Measurements from ENCODE around the gene BCAS4. TPM values are rescaled to one million over a fixed set of nuclear protein-coding genes. Genes with fewer than 3 reads are reported as not detected.

The BCAS4 gene
- total RNA-seq, 1 experiment from 2014 or later = 34.8 TPM

- Histone ChIP-seq H3K27ac (ENCODE audit: low read length) (peak overlapping the region; percentile 99), H3K4me3 (ENCODE audit: low read depth in 2 of 2, low read length in 2 of 2) (no peak overlapping the region), H3K9me3 (ENCODE audit: control insufficient read depth, insufficient read depth, low read depth, low read length) (no peaks in the 10 kb centered on the region), H3K36me3 (ENCODE audit: control insufficient read depth, insufficient read depth, low read length) (no peaks in the 10 kb centered on the region), H3K27me3 (ENCODE audit: control insufficient read depth, insufficient read depth, low read length) (no peaks in the 10 kb centered on the region), H3K4me1 (ENCODE audit: control insufficient read depth, insufficient read depth, low read length) (peaks cover 72% of the 10 kb centered on the region)
- in situ Hi-C loops (cut with HindIII; ENCODE audit: low pct_unique_long_range_greater_than_20kb, low sequenced_read_pairs) (no loop called here), intact Hi-C loops (cut with micrococcal nuclease; ENCODE audit: unreplicated experiment) (no loop called here)
- DNase-seq (ENCODE audit: low read depth, low spot score) = no peak
- ChIA-PET CTCF (no interaction called here), POLR2A (no interaction called here)
- TF ChIP-seq, protein P1, sequence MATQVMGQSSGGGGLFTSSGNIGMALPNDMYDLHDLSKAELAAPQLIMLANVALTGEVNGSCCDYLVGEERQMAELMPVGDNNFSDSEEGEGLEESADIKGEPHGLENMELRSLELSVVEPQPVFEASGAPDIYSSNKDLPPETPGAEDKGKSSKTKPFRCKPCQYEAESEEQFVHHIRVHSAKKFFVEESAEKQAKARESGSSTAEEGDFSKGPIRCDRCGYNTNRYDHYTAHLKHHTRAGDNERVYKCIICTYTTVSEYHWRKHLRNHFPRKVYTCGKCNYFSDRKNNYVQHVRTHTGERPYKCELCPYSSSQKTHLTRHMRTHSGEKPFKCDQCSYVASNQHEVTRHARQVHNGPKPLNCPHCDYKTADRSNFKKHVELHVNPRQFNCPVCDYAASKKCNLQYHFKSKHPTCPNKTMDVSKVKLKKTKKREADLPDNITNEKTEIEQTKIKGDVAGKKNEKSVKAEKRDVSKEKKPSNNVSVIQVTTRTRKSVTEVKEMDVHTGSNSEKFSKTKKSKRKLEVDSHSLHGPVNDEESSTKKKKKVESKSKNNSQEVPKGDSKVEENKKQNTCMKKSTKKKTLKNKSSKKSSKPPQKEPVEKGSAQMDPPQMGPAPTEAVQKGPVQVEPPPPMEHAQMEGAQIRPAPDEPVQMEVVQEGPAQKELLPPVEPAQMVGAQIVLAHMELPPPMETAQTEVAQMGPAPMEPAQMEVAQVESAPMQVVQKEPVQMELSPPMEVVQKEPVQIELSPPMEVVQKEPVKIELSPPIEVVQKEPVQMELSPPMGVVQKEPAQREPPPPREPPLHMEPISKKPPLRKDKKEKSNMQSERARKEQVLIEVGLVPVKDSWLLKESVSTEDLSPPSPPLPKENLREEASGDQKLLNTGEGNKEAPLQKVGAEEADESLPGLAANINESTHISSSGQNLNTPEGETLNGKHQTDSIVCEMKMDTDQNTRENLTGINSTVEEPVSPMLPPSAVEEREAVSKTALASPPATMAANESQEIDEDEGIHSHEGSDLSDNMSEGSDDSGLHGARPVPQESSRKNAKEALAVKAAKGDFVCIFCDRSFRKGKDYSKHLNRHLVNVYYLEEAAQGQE (IDR thresholded peaks at IDR 0.05; ENCODE audit: insufficient read depth in 1 of 2, low read depth in 2 of 2, low read length in 1 of 2) = no peak
- TF ChIP-seq CTCF (IDR thresholded peaks at IDR 0.05) (no peak), POLR2AphosphoS5 (IDR thresholded peaks at IDR 0.05; ENCODE audit: low read depth, low read length) (no peak), SIN3A (IDR thresholded peaks at IDR 0.05; ENCODE audit: borderline replicate concordance, insufficient read depth, low read depth, low read length) (no peak), TCF7L2 (IDR thresholded peaks at IDR 0.05; ENCODE audit: low read depth, low read length) (no peak)
- no peak for ATAC-seq
- no TSS peak for BruUV-seq (replicated peaks)
These were observed 35.2 kb upstream of the BCAS4 start for GRCh38 chr20:50759678-50760077.

- ATAC-seq (peak; percentile 29), DNase-seq (ENCODE audit: low read depth, low spot score) (no peak)
- H3K4me1 ChIP-seq (ENCODE audit: control insufficient read depth, insufficient read depth, low read length) = peaks cover 71% of the 10 kb centered on the region
- BruUV-seq (replicated peaks) = TSS peak; percentile 16
- CTCF ChIA-PET = interaction anchor here (0.6 kb wide), 1 partner anchor 117 kb away, joined by 3 read pairs; no protein-coding TSS in a partner anchor
- no peaks in the 10 kb centered on the region for H3K36me3 ChIP-seq (ENCODE audit: control insufficient read depth, insufficient read depth, low read length)
- peak overlapping the region; percentile 99 for H3K27ac ChIP-seq (ENCODE audit: low read length)
- intact Hi-C loops (cut with micrococcal nuclease; ENCODE audit: unreplicated experiment) = no loop called here
- in situ Hi-C loops (cut with HindIII; ENCODE audit: low pct_unique_long_range_greater_than_20kb, low sequenced_read_pairs) = no loop called here
- no peaks in the 10 kb centered on the region for H3K9me3 ChIP-seq (ENCODE audit: control insufficient read depth, insufficient read depth, low read depth, low read length)
- POLR2A ChIA-PET = no interaction called here
- H3K4me3 ChIP-seq (ENCODE audit: low read depth in 2 of 2, low read length in 2 of 2) = peak overlapping the region in 1 of 2 experiments; percentile 2; a peak in 1 of 4 replicates
- TF ChIP-seq POLR2AphosphoS5 (IDR thresholded peaks at IDR 0.05; ENCODE audit: low read depth, low read length) = peak; percentile 14; the same call in 1 of the 2 replicates
- no peak for TF ChIP-seq SIN3A (IDR thresholded peaks at IDR 0.05; ENCODE audit: borderline replicate concordance, insufficient read depth, low read depth, low read length)
- no peak for TF ChIP-seq CTCF (IDR thresholded peaks at IDR 0.05)
- no peaks in the 10 kb centered on the region for H3K27me3 ChIP-seq (ENCODE audit: control insufficient read depth, insufficient read depth, low read length)
These were observed 32.8 kb upstream of the BCAS4 start for GRCh38 chr20:50762045-50762422.

All from Panc1 (cell line).